Motor neuron (in vitro differentiated cells): ENCODE measurements around the gene MLIP. TPM values are rescaled to one million over a fixed set of nuclear protein-coding genes. Genes with fewer than 3 reads are reported as not detected.

ENCODE experiments used
- ATAC-seq, 8 experiments: fragments of 200-7000 bp; cut with Tn5 transposase; replicated peaks in 6 of 8; 2 replicates each; pipeline ENCODE4 v1.8.0; 2021; ENCODE audit warnings: mild to moderate bottlenecking in 8 of 8, moderate library complexity in 8 of 8
- H3K27ac ChIP-seq, 2 donors: fragments of 250-450 bp; sonication (Bioruptor Pico); 2 replicates each; pipeline ENCODE4 v1.9.0; 2021; ENCODE audit warnings: antibody characterized with exemption in 2 of 2, mild to moderate bottlenecking in 2 of 2, moderate library complexity in 1 of 2
- H3K4me1 ChIP-seq, 2 donors: fragments of 250-450 bp; sonication (Bioruptor Pico); replicated peaks in 1 of 2; 2 replicates each; pipeline ENCODE4 v1.6.1; 2021; ENCODE audit warnings: antibody characterized with exemption in 2 of 2, mild to moderate bottlenecking in 2 of 2, moderate library complexity in 1 of 2
- H3K4me3 ChIP-seq, 5 donors: fragments of 250-450 bp; sonication (Bioruptor Pico); 2 replicates each; pipeline ENCODE4 v1.9.0; 2021; ENCODE audit warnings: antibody characterized with exemption in 5 of 5, mild to moderate bottlenecking in 5 of 5, moderate library complexity in 4 of 5
- WGBS, 10 experiments: fragments of 450-650 bp; shearing (Covaris generic); methylation state at CpG; one replicate each; pipeline ENCODE4 v1.0.0; 2022; 5-methylcytosine and 5-hydroxymethylcytosine counted together
- in situ Hi-C, 9 experiments: fragments of 400-800 bp; cut with MboI; loops; one replicate each; pipeline ENCODE4 v1.15.0; 2021; ENCODE audit warnings: low sequenced_read_pairs in 9 of 9, low pct_unique_long_range_greater_than_20kb in 2 of 9; ENCODE audit not compliant: unreplicated experiment in 9 of 9
- total RNA-seq, 8 experiments: library from RNA; unstranded; fragments of 300-600 nt; gene quantifications; 2 replicates each; pipeline versions ENCODE4 v1.2.3 to v1.2.4, GENCODE V29; 2022

MLIP gene
- total RNA-seq, 8 experiments from 2014 or later: 0.05 to 11.5 (median 0.52) TPM; not detected in 1

DNA sequence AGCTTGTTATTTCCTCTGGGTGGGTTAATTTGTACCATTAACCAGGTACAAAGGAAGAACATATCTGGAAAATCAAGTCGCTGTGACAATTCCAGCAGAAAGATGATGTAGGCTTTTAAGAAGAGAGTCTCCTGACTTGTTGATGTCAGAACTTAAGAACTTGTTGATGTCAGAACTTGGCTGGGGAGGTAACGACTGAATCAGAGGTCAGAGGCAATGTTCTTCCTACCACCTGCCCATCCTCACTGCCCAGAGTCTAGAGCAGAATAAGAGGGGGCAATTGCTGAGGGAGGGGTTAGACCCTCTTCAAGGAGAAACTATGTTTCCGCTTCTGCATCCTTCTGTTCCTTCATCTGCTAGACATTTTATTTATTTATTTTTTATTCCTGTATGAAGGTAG is 18.9 kb downstream of the MLIP start:
- WGBS, 10 experiments: 0 to 100% (median 80%) methylated on average over 1 to 3 of the region's 3 CpGs; no CpG with 5 or more reads in 1 of the 10 experiments
- H3K4me1 ChIP-seq: no peaks in the 10 kb centered on the region
- H3K4me3 ChIP-seq: no peak overlapping the region
- H3K27ac ChIP-seq: no peak overlapping the region
- in situ Hi-C loops: no loop called here
- ATAC-seq: no peak

GRCh38 chr6:54132587-54132986 is 21.3 kb downstream of the MLIP start:
- in situ Hi-C loops: no loop called here
- 28 to 100% (median 63%) methylated on average over 1 to 2 of the region's 2 CpGs; no CpG with 5 or more reads in 1 of the 10 experiments for WGBS, 10 experiments
- Histone ChIP-seq H3K4me3 (no peak overlapping the region), H3K4me1 (no peaks in the 10 kb centered on the region), H3K27ac (no peak overlapping the region)
- ATAC-seq: no peak

DNA sequence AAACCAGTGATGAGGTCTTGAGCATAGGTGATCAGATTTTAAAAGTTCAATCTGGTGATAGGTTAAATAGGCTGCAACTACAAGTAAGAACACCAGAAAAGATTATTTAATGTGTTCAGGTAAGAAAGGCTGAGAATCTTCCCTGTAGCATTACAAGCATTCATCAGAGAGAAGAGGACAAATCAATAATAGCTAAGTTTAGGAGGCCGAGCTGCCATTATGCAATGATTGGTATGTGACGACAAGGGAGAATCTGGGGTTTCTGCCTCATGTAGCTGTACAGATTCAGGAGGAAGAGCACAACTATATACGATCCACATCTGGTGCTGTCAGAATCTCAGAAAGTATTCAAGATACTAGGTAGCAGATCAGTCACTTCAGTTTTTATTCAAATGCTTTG is 21.9 kb downstream of the MLIP start:
- Histone ChIP-seq H3K27ac (no peak overlapping the region), H3K4me1 (no peaks in the 10 kb centered on the region), H3K4me3 (no peak overlapping the region)
- ATAC-seq: no peak
- in situ Hi-C loops: no loop called here
- 44 to 100% (median 79%) methylated on average over 1 to 3 of the region's 3 CpGs for WGBS, 10 experiments

DNA sequence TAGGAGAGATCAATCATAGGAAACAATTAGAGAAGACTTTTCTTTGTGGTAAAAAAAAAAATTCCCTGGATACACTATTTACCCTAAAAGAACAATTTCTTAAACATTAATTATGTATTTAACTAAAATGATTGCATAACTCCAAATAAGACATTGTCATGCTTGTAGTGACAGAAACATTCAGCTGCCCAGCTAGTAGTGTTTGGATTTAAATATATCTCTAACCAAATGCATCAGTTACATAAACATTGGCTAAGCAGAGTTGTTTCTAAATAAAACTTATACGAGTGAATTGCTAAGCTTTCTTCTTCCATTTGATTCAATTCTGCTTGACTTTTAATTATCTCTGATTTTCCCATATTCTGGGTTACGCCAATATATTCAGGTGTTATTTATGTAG is 23.7 kb downstream of the MLIP start:
- no peak for ATAC-seq
- Histone ChIP-seq H3K4me1 (no peaks in the 10 kb centered on the region), H3K4me3 (no peak overlapping the region), H3K27ac (no peak overlapping the region)
- whole genome bisulfite sequencing, 10 experiments: 29 to 100% (median 89%) methylated on average over 1 to 2 of the region's 2 CpGs; no CpG with 5 or more reads in 1 of the 10 experiments
- in situ Hi-C loops: no loop called here

GRCh38 chr6:54135665-54136369 is 24.6 kb downstream of the MLIP start:
- Histone ChIP-seq H3K4me1 (no peaks in the 10 kb centered on the region), H3K27ac (no peak overlapping the region), H3K4me3 (no peak overlapping the region)
- peak in 2 of 8 experiments; percentile 48 to 62 for ATAC-seq
- in situ Hi-C loops: no loop called here
- 0 to 88% (median 62%) methylated on average over 1 to 2 of the region's 2 CpGs for WGBS, 10 experiments

DNA sequence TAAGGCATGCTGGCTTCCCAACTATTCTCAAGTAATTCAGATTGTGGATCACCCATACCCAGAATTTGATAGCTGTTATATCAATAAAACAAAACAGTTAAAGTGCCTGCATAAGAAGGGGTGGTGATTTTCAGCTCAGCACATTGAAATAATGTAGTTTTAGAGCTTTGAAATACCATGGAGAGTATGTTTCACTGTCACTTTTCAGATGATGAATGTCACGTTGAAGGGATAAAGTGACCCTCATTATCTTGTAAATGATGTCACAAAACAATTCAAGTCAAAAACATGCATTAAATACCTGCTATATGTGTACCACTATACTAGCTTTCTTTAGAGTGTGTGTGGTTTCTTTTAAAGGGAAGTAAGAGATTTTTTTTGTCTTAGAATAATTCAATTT is 27.6 kb downstream of the MLIP start:
- Histone ChIP-seq H3K4me1 (no peaks in the 10 kb centered on the region), H3K4me3 (no peak overlapping the region), H3K27ac (no peak overlapping the region)
- no peak for ATAC-seq
- in situ Hi-C loops: no loop called here
- 0 to 92% (median 67%) methylated on average over 1 of the region's 1 CpG; no CpG with 5 or more reads in 2 of the 10 experiments for WGBS, 10 experiments

DNA sequence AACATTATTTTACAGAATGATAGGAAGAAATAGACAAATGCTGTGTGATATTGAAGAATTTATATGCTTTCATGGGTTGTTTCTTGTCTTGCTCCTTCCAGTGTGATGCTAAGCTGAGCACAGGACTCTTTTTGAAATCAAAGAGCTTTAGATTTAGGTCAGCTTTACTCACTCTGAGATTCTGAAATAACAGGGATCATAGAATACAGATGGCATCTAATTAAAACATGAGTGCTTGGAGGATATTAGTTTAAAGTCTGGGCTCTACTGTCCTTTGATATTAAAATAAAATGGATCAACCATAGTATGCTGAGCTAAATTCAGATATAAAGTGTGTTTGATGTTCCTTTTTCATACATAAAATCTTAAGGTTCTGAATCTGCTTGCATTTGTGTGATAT is 29.6 kb downstream of the MLIP start:
- in situ Hi-C loops: no loop called here
- ATAC-seq: no peak
- Histone ChIP-seq H3K4me1 (no peaks in the 10 kb centered on the region), H3K27ac (no peak overlapping the region), H3K4me3 (no peak overlapping the region)

DNA sequence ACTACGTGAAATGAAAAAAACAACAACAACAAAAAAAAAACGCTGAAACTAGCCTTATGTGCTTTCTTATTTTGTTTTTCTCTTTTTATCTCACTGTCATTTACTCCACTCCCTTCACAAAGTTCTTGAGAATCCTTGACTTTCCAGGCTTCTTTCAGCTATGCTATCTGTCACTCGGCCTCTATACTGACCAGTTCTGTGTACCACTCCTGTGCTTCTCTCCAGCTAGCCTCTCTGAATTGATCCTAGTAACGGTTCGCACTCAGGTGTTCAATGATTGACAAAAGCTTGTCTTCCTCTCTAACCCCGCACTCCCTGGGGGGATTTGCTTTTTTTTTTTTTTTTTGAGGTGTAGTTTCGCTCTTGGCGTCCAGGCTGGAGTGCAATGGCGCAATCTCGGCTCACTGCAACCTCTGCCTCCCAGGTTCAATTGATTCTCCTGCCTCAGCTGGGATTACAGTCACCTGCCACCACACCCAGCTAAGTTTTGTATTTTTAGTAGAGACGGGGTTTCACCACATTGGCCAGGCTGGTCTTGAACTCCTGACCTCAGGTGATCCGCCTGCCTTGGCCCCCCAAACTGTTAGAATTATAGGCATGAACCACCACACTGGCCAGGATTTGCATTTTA is 31.8 kb downstream of the MLIP start:
- 38 to 91% (median 84%) methylated on average over 2 to 11 of the region's 12 CpGs for WGBS, 10 experiments
- ATAC-seq: no peak
- in situ Hi-C loops: no loop called here
- Histone ChIP-seq H3K4me1 (no peaks in the 10 kb centered on the region), H3K27ac (no peak overlapping the region), H3K4me3 (no peak overlapping the region)

GRCh38 chr6:54151861-54152260 is 40.6 kb downstream of the MLIP start:
- 0 to 89% (median 16%) methylated on average over 1 of the region's 1 CpG; no CpG with 5 or more reads in 2 of the 10 experiments for WGBS, 10 experiments
- in situ Hi-C loops: no loop called here
- H3K4me1 ChIP-seq: no peaks in the 10 kb centered on the region
- no peak overlapping the region for H3K4me3 ChIP-seq
- no peak overlapping the region for H3K27ac ChIP-seq
- no peak for ATAC-seq

- in situ Hi-C loops: no loop called here
- H3K4me3 ChIP-seq: no peak overlapping the region
- no peak for ATAC-seq
- no peak overlapping the region for H3K27ac ChIP-seq
- no peaks in the 10 kb centered on the region for H3K4me1 ChIP-seq
Observed at GRCh38 chr6:54156650-54157250, 45.5 kb downstream of the MLIP start.

- Histone ChIP-seq H3K4me3 (no peak overlapping the region), H3K4me1 (no peaks in the 10 kb centered on the region), H3K27ac (no peak overlapping the region)
- no peak for ATAC-seq
- in situ Hi-C loops: no loop called here
Observed at GRCh38 chr6:54157405-54157804, 46.2 kb downstream of the MLIP start.

DNA sequence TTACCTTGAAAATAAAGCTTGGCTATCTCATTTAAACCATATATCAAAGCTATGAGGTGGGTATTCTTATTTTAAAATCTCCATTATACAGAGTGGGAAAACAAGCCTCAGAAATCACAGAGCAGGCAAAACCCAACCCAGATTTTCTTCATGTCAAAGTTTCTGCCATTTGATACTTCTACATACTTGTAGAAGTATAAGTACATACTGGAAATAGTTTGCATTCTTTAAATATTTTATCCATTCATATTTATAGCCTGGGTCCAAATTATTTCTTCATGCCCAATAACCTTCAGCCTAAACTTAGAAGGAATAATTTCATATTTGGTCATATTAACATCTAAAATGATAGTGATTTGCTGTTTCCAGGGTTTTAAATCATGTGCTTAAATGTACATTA is 61.8 kb downstream of the MLIP start:
- H3K4me1 ChIP-seq: no peaks in the 10 kb centered on the region
- no peak overlapping the region for H3K27ac ChIP-seq
- in situ Hi-C loops: no loop called here
- H3K4me3 ChIP-seq: no peak overlapping the region
- no peak for ATAC-seq

- Histone ChIP-seq H3K27ac (no peak overlapping the region), H3K4me1 (no peaks in the 10 kb centered on the region), H3K4me3 (no peak overlapping the region)
- no peak for ATAC-seq
- 0 to 89% (median 0%) methylated on average over 1 of the region's 1 CpG for WGBS, 10 experiments
- in situ Hi-C loops: no loop called here
Observed at GRCh38 chr6:54179152-54179551, 67.9 kb downstream of the MLIP start.

DNA sequence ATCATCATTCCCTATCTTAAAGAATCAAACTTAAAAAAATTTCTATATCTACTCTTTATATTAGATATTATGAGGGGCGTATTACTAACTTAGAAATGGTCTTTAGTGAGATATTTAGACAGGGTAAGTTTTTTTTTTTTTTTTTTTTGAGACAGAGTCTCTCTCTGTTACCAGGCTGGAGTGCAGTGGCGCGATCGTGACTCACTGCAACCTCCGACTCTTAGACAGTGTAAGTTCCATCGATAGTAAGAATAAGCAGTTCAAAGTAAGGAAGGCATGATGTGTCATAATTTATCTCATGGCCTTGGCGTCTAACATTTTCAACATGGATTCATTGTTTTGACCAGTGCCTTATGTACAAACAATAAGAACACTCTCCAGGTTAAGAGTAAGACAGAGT is 72.4 kb downstream of the MLIP start:
- WGBS, 10 experiments: 30 to 98% (median 85%) methylated on average over 1 to 7 of the region's 7 CpGs
- in situ Hi-C loops: no loop called here
- no peak overlapping the region for H3K4me3 ChIP-seq
- H3K4me1 ChIP-seq: no peaks in the 10 kb centered on the region
- ATAC-seq: no peak
- no peak overlapping the region for H3K27ac ChIP-seq
